ENCODE measurements around the gene LINC00237. TPM values are rescaled to one million over a fixed set of nuclear protein-coding genes. Genes with fewer than 3 reads are reported as not detected.

The LINC00237 gene
- total RNA-seq, 1 experiment from 2014 or later: 1.5 TPM

- DNase-seq: no peak
- no peak for TF ChIP-seq CTCF (IDR thresholded peaks at IDR 0.05; ENCODE audit: insufficient read depth in 1 of 2, low read depth in 1 of 2, low read length in 1 of 2, severe bottlenecking in 1 of 2, unreplicated experiment in 1 of 2)
- BruUV-seq (replicated peaks): no TSS peak
- Histone ChIP-seq H3K9me3 (no peaks in the 10 kb centered on the region), H3K4me1 (no peaks in the 10 kb centered on the region), H3K4me3 (ENCODE audit: low read depth, low read length) (no peak overlapping the region), H3K36me3 (ENCODE audit: control insufficient read depth, insufficient read depth, low read length) (no peaks in the 10 kb centered on the region), H3K27me3 (replicated peaks; ENCODE audit: control insufficient read depth, insufficient read depth, low read length) (no peaks in the 10 kb centered on the region)
- Mint-ChIP-seq H3K4me3 (ENCODE audit: unreplicated experiment) (no peak overlapping the region), H3K9me3 (ENCODE audit: unreplicated experiment) (no peaks in the 10 kb centered on the region), H3K36me3 (ENCODE audit: insufficient read depth, unreplicated experiment) (peaks cover 10% of the 10 kb centered on the region), H3K4me1 (ENCODE audit: low read depth, unreplicated experiment) (no peaks in the 10 kb centered on the region), H3K27me3 (ENCODE audit: insufficient read depth, unreplicated experiment) (no peaks in the 10 kb centered on the region), H3K27ac (ENCODE audit: unreplicated experiment) (no peak overlapping the region)
- ChIA-PET POLR2A (no interaction called here), CTCF (no interaction called here)
- intact Hi-C loops (cut with micrococcal nuclease; ENCODE audit: unreplicated experiment): no loop called here
These were observed 558 bp downstream of the LINC00237 start for GRCh38 chr20:21105429-21106170.

DNA sequence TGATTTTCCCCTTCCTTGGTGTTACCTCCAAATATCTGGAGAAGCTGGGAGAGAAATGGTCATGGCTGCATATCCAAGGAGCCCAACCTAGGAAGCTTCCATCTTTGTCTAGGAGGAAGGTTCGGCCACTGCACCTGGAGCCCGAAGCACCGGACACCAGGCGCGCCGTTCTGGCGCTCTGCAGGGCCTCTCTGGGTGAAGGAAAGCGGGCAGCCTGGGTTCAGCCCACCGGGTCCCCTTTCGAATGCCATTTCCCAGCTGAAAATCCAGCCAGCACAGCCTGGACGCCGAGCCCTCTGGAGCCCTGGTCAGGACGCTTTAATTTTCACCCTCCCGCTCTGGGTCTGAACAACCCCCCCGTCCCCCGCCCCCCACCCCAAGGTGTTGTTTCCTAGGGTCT lies 1.2 kb downstream of the LINC00237 start:
- H3K4me1 ChIP-seq: no peaks in the 10 kb centered on the region
- H3K4me1 Mint-ChIP-seq (ENCODE audit: low read depth, unreplicated experiment): no peaks in the 10 kb centered on the region
- BruUV-seq (replicated peaks): no TSS peak
- no peak overlapping the region for H3K27ac Mint-ChIP-seq (ENCODE audit: unreplicated experiment)
- no peak overlapping the region for H3K4me3 Mint-ChIP-seq (ENCODE audit: unreplicated experiment)
- no peaks in the 10 kb centered on the region for H3K27me3 ChIP-seq (replicated peaks; ENCODE audit: control insufficient read depth, insufficient read depth, low read length)
- intact Hi-C loops (cut with micrococcal nuclease; ENCODE audit: unreplicated experiment): no loop called here
- TF ChIP-seq CTCF (IDR thresholded peaks at IDR 0.05; ENCODE audit: insufficient read depth in 1 of 2, low read depth in 1 of 2, low read length in 1 of 2, severe bottlenecking in 1 of 2, unreplicated experiment in 1 of 2): no peak
- ChIA-PET POLR2A (no interaction called here), CTCF (interaction anchor here (1.1 kb wide), 1 partner anchor 240 kb away, joined by 3 read pairs; no protein-coding TSS in a partner anchor)
- no peaks in the 10 kb centered on the region for H3K9me3 ChIP-seq
- H3K36me3 ChIP-seq (ENCODE audit: control insufficient read depth, insufficient read depth, low read length): no peaks in the 10 kb centered on the region
- no peak for DNase-seq
- H3K27me3 Mint-ChIP-seq (ENCODE audit: insufficient read depth, unreplicated experiment): no peaks in the 10 kb centered on the region
- H3K9me3 Mint-ChIP-seq (ENCODE audit: unreplicated experiment): no peaks in the 10 kb centered on the region
- H3K4me3 ChIP-seq (ENCODE audit: low read depth, low read length): no peak overlapping the region
- H3K36me3 Mint-ChIP-seq (ENCODE audit: insufficient read depth, unreplicated experiment): peaks cover 13% of the 10 kb centered on the region

- Histone ChIP-seq H3K27me3 (replicated peaks; ENCODE audit: control insufficient read depth, insufficient read depth, low read length) (no peaks in the 10 kb centered on the region), H3K4me3 (ENCODE audit: low read depth, low read length) (no peak overlapping the region), H3K4me1 (no peaks in the 10 kb centered on the region; the same call in 1 of the 2 replicates), H3K36me3 (ENCODE audit: control insufficient read depth, insufficient read depth, low read length) (no peaks in the 10 kb centered on the region), H3K9me3 (no peaks in the 10 kb centered on the region)
- no TSS peak for BruUV-seq (replicated peaks)
- no peaks in the 10 kb centered on the region for H3K9me3 Mint-ChIP-seq (ENCODE audit: unreplicated experiment)
- H3K27me3 Mint-ChIP-seq (ENCODE audit: insufficient read depth, unreplicated experiment): no peaks in the 10 kb centered on the region
- no peak for DNase-seq
- CTCF ChIA-PET: interaction anchor here (1.1 kb wide), 1 partner anchor 239 kb away, joined by 3 read pairs; no protein-coding TSS in a partner anchor
- no peak overlapping the region for H3K4me3 Mint-ChIP-seq (ENCODE audit: unreplicated experiment)
- no peak overlapping the region for H3K27ac Mint-ChIP-seq (ENCODE audit: unreplicated experiment)
- intact Hi-C loops (cut with micrococcal nuclease; ENCODE audit: unreplicated experiment): no loop called here
- TF ChIP-seq CTCF (IDR thresholded peaks at IDR 0.05; ENCODE audit: insufficient read depth in 1 of 2, low read depth in 1 of 2, low read length in 1 of 2, severe bottlenecking in 1 of 2, unreplicated experiment in 1 of 2): no peak
- H3K4me1 Mint-ChIP-seq (ENCODE audit: low read depth, unreplicated experiment): no peaks in the 10 kb centered on the region
- POLR2A ChIA-PET: no interaction called here
- H3K36me3 Mint-ChIP-seq (ENCODE audit: insufficient read depth, unreplicated experiment): peaks cover 13% of the 10 kb centered on the region
These were observed 1.7 kb downstream of the LINC00237 start for GRCh38 chr20:21104466-21104761.

Data from Caco-2 (cell line).